ENCODE results near the gene FAM200A. TPM values are rescaled to one million over a fixed set of nuclear protein-coding genes. Genes with fewer than 3 reads are reported as not detected.

FAM200A gene
- total and polyA plus RNA-seq, 2 of the 4 experiments (the other 2 are of a cell fraction) = 5.9 to 6.0 TPM

- Histone ChIP-seq H3K36me3 (ENCODE audit: control insufficient read depth, insufficient read depth, low read length) (peaks cover 50% of the 10 kb centered on the region), H2AK5ac (ENCODE audit: low read depth, low read length) (peak overlapping the region; percentile 99), H3K14ac (replicated peaks; ENCODE audit: low read depth, low read length) (peak overlapping the region; percentile 93; the same call in 1 of the 2 replicates), H2BK120ac (ENCODE audit: low read depth, low read length) (peak overlapping the region; percentile 93), H3K4me2 (ENCODE audit: low read depth, low read length) (no peak overlapping the region), H2BK5ac (ENCODE audit: low read depth, low read length, poor library complexity, severe bottlenecking) (peak overlapping the region; percentile 89), H3K27me3 (ENCODE audit: control insufficient read depth, insufficient read depth, low read length) (no peaks in the 10 kb centered on the region), H2AK9ac (replicated peaks; ENCODE audit: low read depth, low read length, poor library complexity) (no peak overlapping the region), H3K4ac (ENCODE audit: low read depth, low read length) (peak overlapping the region; percentile 94), H3K18ac (ENCODE audit: low read depth, low read length) (no peak overlapping the region), H2BK15ac (ENCODE audit: low read depth, low read length) (peak overlapping the region; percentile 99; the same call in 2 of the 3 replicates), H4K5ac (ENCODE audit: low read depth, low read length) (no peak overlapping the region), H2BK20ac (ENCODE audit: low read depth, low read length) (peak overlapping the region; percentile 96), H3K27ac (ENCODE audit: insufficient read depth, low read length) (peak overlapping the region; percentile 98), H4K91ac (ENCODE audit: insufficient read depth, low read depth, low read length) (peak overlapping the region; percentile 91), H4K8ac (ENCODE audit: low read depth in 2 of 2, low read length in 2 of 2) (peak overlapping the region; percentile 31 to 92; a peak in 3 of 4 replicates), H3K4me3 (ENCODE audit: insufficient read depth, low read depth, low read length) (no peak overlapping the region), H3K9me3 (ENCODE audit: control insufficient read depth, insufficient read depth, low read length) (no peaks in the 10 kb centered on the region), H3K9ac (ENCODE audit: low read depth, low read length) (no peak overlapping the region), H2AFZ (replicated peaks; ENCODE audit: low read length, poor library complexity) (no peak overlapping the region), H3K4me1 (ENCODE audit: control insufficient read depth, insufficient read depth, low read length) (peaks cover 17% of the 10 kb centered on the region), H4K20me1 (ENCODE audit: insufficient read depth, low read length) (peaks cover 10% of the 10 kb centered on the region), H3K23ac (ENCODE audit: low read depth, low read length) (peak overlapping the region; percentile 73), H3K56ac (ENCODE audit: extremely low read depth, insufficient read depth, low read length) (peak overlapping the region; percentile 83; the same call in 1 of the 2 replicates), H3K79me1 (ENCODE audit: low read depth in 1 of 2, low read length in 2 of 2) (peaks cover 46 to 76% of the 10 kb centered on the region in 2 experiments), H3K9me1 (ENCODE audit: insufficient read depth, low read length) (peaks cover 27% of the 10 kb centered on the region)
- TF ChIP-seq CEBPB (IDR thresholded peaks at IDR 0.05; ENCODE audit: low read depth, low read length) = no peak
- no peak for TF ChIP-seq SMC3 (IDR thresholded peaks at IDR 0.05; ENCODE audit: low read depth, low read length)
- TF ChIP-seq FOS (IDR thresholded peaks at IDR 0.05; ENCODE audit: low read depth, low read length) = no peak
- no peak for TF ChIP-seq RCOR1 (IDR thresholded peaks at IDR 0.05; ENCODE audit: insufficient replicate concordance, low read length)
- TF ChIP-seq, protein P1, sequence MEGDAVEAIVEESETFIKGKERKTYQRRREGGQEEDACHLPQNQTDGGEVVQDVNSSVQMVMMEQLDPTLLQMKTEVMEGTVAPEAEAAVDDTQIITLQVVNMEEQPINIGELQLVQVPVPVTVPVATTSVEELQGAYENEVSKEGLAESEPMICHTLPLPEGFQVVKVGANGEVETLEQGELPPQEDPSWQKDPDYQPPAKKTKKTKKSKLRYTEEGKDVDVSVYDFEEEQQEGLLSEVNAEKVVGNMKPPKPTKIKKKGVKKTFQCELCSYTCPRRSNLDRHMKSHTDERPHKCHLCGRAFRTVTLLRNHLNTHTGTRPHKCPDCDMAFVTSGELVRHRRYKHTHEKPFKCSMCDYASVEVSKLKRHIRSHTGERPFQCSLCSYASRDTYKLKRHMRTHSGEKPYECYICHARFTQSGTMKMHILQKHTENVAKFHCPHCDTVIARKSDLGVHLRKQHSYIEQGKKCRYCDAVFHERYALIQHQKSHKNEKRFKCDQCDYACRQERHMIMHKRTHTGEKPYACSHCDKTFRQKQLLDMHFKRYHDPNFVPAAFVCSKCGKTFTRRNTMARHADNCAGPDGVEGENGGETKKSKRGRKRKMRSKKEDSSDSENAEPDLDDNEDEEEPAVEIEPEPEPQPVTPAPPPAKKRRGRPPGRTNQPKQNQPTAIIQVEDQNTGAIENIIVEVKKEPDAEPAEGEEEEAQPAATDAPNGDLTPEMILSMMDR (conservative IDR thresholded peaks at IDR 0.05; ENCODE audit: low read depth, low read length) = no peak
- no peak for TF ChIP-seq ELK1 (IDR thresholded peaks at IDR 0.05; ENCODE audit: borderline replicate concordance, low read depth, low read length)
- TF ChIP-seq MAFK (IDR thresholded peaks at IDR 0.05; ENCODE audit: low read depth, low read length) = no peak
- intact Hi-C loops (cut with micrococcal nuclease) = loop anchor here (2.0 to 5.0 kb wide), 2 partner anchors 56 to 57 kb away; partner anchors contain the start of genes ZKSCAN5 and ZSCAN25
- ATAC-seq (ENCODE audit: low read depth) (no peak), DNase-seq (no peak)
- POLR2A ChIA-PET (ENCODE audit: unreplicated experiment) = no interaction called here
- no CpG with 5 or more reads among the region's 2 CpGs for WGBS, 2 experiments (ENCODE audit: extremely low coverage in 2 of 2, insufficient read length in 1 of 2)
- no TSS peak for BruUV-seq (replicated peaks)
- dilution Hi-C loops (cut with HindIII; ENCODE audit: low sequenced_read_pairs, unreplicated experiment) = no loop called here
- in situ Hi-C loops (cut with MboI; ENCODE audit: low sequenced_read_pairs) = loop anchor here (5.0 kb wide), 1 partner anchor 56 kb away; the partner anchor contains the start of gene ZSCAN25
- CTCF ChIA-PET = no interaction called here
Observed at GRCh38 chr7:99561737-99562051, 9.8 kb upstream of the FAM200A start.

All from IMR-90 (cell line).